K562 treated with DMSO at 1 percent for 48 hours (cell line): ENCODE results near the gene TRIM44. TPM values are rescaled to one million over a fixed set of nuclear protein-coding genes. Genes with fewer than 3 reads are reported as not detected.

Source experiments
- total RNA-seq: library from RNA; unstranded; fragments of 300-600 nt; gene quantifications from 2 replicates; pipeline ENCODE4 v1.2.3, GENCODE V29; 2022; ENCODE audit warnings: low replicate concordance; ENCODE audit errors: extremely low read depth

The TRIM44 gene, protein sequence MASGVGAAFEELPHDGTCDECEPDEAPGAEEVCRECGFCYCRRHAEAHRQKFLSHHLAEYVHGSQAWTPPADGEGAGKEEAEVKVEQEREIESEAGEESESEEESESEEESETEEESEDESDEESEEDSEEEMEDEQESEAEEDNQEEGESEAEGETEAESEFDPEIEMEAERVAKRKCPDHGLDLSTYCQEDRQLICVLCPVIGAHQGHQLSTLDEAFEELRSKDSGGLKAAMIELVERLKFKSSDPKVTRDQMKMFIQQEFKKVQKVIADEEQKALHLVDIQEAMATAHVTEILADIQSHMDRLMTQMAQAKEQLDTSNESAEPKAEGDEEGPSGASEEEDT
- total RNA-seq = 34.9 TPM in 1 of 2 replicates, not detected in the other

DNA sequence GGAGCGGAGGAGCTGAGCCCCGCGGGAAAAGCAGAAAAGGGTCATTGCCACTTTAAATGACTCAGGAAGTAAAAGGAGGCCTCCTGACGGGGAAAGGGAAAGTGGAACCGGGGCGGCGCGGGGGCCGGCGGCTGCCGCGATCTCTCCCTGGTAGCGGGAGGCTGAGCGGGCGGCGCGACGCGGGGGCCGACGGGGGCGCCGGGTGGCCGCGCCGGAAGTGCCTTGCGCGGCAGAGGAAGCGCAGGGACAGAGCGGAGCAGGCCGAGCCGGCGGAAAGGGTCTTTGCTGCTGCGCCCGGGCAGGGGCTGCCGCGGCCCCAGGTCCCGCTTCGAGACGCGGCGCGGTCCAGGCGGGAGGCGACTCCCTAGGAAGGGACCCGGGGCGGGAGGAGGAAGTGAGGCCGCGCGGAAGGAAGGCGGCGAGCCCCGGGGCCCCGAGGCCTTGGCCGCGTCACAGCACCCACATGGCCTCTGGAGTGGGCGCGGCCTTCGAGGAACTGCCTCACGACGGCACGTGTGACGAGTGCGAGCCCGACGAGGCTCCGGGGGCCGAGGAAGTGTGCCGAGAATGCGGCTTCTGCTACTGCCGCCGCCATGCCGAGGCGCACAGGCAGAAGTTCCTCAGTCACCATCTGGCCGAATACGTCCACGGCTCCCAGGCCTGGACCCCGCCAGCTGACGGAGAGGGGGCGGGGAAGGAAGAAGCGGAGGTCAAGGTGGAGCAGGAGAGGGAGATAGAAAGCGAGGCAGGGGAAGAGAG lies at the start of gene TRIM44:
Gene TRIM44, plus strand, starts transcription at position 127 of the 759 bp plus-strand sequence. Its CDS starts 337 bp downstream, at position 464.

DNA sequence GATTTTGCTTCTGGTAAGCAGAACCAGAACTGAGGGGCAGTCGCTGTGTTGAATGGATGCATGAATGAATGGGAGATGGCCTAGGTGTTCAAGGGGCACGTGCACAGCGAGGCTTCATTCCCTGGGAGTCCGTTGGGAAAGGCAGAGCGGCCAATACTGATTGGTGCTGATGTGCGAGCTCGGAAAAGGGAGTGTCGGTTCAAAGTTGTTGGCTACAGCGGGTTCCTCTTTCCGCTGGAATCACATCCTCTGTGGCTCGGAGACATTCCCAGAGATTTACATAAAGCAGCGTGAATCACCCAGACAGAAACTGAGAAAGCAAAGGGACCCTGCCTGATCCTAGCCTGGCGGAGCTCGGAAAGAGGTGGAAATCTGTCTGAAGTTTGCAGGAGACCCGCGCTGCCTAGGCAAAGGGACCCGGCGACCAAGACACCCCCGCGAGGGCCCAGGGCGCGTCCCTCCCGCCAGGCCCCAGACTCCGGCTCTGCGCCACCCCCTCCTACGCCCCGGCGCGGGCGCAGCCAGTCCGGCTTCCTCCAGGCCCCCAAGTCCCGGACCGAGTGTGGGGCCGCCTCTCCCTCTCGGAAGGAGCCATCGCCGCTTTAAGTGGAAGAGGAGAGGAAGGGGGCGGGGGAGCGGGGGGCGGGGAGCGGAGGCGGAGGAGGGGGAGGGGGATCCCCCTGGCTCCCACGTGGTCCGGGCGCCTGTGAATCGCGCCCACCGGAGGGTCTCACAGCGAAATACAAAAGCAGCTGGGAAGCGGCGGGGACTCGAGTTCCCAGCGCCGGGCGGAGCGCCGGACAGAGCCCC lies 44.7 kb upstream of the TRIM44 start, which contains the start of gene FJX1:
Gene FJX1, plus strand, starts transcription at position 774 of the 810 bp plus-strand sequence. CDS start 177 bp downstream, outside the sequence.

Other genes with a start within 250 kb of the TRIM44 start
- not detected in 2 replicates for gene SLC1A2, start 243.2 kb upstream of the TRIM44 start, total RNA-seq
- gene PAMR1, start 137.2 kb upstream of the TRIM44 start, total RNA-seq = not detected in 2 replicates
- not detected in 2 replicates for gene FJX1, start 44.3 kb upstream of the TRIM44 start, total RNA-seq